Stimulated activated CD8-positive, alpha-beta memory T cell treated with anti-CD3 and anti-CD28 coated beads, Interleukin-15, amount 100 ng/mL, for 24 hours (primary cell): ENCODE results near the gene ASTN2.

Source experiments
- DNase-seq: peaks from one replicate; pipeline ENCODE4 v3.0.0-alpha.2; 2020; ENCODE audit warnings: low read depth

The ASTN2 gene

DNA sequence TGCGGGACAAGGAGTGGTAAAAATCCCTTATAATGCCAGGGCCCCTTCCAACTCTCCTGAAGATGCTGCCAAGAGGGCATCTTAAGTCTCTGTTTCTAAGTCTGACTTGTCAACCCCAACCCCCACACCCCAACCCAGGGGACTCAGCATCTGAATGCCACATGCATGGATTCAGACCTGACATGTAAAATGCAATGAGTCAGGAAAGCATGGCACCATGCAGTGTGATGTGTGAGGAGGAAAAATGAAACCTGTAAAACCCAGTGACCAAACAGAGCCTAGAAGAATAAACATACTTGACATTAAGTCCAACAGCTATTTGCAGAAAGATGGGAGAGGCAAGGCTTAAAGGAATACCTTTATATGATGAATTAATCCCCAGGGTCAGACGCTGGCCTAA lies 112.4 kb downstream of the ASTN2 start:
- no peak for DNase-seq

DNA sequence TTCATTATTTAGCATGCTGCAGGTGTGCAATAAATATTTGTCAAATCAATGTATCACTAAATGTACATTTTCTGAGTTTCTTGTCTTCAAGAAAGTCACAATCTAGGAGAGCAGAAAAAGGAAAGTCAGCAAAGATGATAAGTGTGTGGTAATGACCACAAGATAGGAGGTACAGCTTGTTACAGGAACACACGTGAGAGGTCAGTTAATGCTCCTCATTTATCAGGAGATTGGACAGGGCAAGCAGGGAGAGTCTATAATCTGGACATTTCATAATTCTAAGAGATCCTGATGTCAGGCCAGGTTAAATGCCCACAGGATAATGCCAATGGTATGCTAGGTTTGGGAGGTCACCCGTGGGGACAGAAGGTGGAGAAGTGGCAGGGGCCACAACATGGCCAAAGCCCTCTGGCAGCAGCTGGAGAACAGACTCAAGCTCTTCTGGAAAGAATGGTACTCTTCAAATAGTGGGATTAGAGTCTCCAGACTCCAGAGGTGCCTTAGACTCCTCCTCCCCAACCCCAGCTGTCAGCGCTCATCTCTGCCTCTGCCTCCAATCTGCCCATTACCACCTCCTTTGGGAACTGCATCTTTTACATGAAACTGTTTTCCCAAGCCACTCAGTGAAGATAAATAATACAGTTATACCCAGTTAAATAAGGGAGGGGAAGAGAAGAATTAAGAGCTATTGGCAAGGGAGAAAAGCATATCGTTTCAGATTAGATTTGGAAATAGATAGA lies 114.3 kb downstream of the ASTN2 start:
- no peak for DNase-seq

DNA sequence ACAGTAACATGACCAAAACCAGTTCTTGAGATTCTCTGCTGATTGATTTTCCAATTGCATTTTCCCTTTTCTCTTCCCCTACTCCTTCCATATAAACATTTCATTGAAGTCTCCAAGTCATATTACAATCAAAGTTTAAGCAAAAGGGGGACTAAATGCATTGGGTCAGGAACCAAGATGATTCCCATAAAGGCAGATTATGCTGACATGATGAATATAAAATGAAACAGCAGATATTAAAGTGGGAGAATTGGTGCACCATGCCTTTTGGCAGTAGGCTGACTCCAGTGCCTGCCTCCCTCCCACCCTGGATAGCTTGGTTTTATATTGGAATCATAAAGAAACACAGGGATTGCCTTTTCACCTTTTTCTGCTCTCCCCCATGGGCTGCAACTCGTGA lies 118.4 kb downstream of the ASTN2 start:
- no peak for DNase-seq

DNA sequence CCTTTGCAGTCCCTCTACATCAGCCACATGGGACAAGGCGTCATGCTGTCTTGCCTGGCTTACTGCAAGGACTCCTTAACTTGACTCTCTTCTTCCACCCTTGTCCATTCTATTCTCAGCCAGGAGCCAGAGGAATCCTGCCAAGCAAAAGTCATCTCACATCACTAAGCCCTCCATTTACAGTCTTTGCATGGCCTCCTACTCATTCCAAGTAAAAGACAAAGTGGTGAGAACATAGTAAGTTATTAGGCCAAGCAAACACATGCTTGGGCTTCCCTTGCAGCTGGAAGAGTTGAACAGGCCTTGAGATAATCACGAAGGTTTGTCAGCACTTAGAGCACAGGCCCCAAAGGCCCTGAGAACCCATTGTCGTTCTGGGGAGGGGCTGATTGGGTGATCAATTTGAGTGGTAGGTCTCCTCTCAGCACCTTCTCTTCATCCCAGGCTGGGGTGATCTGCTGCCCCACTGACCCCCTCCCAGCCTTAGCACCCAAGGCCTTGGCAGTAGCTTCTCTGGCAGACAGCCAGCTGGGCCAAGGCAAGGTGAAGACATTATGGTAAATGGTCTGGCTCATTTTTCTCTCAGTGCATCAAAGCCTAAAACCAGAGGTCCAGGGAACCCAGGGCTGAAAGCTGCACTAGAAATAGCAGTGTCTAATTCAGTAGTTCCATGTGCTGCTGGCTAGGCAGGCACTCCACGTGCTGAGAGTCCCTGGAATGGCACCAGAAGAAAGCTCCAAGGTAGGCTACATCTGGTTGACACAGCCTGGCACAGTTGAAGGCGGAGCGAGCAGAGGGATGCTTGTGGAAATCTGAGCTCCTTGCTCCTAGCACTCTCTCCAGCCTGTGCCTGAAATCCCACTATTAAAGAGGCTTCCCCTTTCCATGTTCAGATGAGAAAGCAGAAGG lies 121.4 kb downstream of the ASTN2 start:
- no peak for DNase-seq

DNA sequence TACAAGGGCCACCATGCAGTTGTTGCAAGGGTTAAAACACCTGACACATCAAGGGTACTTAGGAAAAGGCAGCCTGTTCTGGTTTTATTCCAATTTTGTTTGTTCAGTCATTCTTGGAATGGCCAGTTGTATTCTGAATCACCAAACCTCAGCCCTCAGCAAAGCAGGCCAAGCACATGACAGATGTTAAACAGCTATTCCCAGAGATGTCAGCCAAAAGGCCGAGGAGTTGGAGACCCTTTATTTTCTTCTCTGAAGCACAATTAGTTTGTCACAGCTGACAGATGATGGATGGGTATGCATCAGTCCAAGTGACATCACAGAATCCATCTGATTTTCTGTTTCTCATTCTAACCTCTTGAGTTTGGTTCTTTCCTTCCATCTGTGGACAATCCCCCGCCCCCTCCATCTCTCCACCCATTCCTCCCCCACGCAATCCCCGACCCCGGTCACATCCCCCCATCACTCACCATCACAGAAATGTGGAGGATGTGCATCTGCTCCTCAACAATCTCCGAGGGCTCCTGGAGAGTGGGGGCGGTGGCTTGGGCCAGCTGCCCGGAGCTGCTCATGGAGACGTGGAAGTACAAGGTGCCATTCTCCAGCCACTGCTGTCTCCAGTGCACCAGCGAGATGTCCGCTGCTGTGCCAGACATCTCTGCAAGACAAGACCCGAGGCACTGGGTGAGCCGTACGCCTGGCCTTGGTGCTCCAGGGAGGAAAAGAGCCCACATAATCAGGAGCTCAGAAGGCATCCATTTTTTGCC lies 123.8 kb downstream of the ASTN2 start:
- no peak for DNase-seq

DNA sequence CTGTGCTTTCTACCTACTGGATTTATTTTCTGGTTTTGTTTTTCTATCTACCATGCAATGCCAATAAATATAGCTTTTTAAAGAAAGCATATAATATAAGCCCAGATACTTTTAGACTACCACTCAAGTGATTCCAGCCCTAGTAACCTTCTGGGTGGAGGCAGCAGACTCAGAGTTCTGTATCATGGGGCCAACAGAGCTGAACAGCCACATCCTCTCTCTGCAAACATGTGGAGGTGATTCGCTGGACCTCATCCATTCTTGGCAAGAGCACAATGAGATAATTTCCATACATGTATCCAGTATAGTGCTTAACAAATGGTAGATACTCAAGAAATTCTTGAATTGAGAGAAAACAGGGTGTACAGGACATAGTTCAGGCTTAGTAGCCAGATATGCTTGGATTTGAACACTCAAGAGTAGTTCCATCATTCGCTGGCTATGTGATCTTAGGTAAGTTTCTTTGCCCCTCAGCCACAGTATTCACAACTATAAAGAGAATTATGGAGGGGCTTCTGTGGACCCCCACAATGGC lies 124.5 kb downstream of the ASTN2 start:
- DNase-seq = no peak

DNA sequence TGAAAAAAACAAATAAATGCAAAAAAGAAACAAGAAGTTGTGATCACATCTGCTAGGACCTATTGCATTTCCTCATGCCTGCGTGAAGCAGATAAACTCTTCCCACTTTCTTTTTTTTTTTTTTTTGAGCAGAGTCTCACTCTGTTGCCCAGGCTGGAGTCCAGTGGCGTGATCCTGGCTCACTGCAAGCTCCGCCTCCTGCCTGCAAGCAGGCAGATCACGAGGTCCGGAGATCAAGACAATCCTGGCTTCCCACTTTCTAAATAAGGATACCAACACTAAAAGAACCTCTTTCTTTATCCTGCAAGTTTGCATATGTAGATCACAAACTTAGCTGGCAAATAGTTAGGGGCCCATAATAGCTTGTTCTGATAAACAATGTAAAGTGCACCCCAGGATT lies 128.6 kb downstream of the ASTN2 start:
- no peak for DNase-seq

DNA sequence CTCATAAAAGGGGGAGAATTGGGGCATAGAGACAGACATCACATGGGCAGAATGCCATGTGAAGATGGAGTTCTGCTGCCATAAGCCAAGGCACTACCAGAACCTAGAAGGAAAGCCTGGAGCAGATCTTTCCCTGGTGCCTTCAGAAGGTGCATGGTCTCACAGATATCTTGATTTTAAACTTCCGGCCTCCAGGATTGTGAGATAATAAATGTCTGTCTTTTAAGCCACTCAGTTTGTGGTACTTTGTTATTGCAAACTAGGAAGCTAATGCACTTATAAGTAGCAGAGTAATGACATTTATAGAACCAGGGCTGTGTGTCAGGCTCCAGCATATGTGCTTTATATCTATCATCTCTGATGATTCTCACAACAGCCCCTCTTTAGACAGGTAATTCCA lies 130.4 kb downstream of the ASTN2 start:
- no peak for DNase-seq

DNA sequence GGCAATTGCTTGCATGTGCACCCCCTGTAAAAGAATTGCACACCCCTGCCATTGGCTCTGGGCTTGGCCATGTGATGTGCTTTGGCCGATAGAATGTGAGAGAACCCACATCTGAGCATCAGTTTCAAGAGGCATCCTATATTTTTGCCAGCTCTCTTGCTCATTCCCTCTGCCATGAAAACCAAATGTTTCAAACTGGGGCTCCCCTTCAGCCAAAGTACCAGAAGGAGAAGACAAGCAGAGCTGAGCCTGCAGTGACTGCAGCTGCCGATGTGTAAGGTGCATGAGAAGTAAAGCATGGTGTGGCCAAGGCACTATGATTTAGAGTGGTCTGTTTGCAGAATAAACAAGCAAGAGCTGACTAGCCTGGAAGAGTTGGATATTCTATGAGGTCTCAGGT lies 132.3 kb downstream of the ASTN2 start:
- no peak for DNase-seq

DNA sequence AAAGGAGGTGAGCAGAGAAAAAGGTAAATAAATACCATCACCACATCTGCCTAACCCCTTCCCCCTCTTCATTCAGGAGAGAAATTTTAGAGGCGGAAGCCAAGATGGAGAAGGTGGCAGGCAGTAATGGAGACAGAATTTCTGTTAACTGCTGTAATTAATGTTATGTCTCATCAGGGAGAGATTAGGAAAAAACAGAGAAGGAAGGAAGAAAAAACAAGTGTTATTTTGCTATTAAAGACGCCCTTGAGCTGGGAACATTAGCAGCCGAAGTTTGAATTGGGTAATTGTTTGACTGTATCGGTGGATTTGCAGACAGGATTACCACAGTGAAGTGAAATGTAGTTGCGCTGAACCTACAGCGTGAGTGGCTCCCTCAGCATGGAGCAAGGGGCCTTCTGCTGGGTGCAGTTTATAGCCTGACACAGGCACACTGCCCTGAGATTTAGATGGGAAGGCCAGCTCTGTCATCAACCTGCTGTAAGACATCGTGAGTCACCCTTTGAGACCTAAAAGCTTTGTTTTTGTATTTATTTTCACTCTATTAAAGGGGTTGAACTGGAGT lies 136.3 kb downstream of the ASTN2 start:
- no peak for DNase-seq

DNA sequence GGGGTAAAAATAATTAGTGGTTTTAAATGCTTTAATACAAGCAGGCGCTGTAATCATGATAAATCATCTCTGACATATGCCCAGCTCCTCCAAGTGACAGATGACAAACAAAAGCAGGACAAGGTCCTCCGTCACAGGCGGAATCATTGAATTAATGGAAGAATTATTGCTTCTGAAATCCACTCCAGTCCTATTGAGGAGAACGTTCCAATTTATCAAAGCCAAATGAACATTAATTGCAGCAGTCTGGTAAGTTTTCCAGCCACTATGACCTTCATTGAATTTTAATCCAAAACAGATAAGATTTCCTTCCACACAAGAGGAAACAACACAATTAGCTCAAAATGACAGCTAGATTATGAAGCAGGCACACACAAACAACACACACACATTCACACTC lies 136.8 kb downstream of the ASTN2 start:
- no peak for DNase-seq

DNA sequence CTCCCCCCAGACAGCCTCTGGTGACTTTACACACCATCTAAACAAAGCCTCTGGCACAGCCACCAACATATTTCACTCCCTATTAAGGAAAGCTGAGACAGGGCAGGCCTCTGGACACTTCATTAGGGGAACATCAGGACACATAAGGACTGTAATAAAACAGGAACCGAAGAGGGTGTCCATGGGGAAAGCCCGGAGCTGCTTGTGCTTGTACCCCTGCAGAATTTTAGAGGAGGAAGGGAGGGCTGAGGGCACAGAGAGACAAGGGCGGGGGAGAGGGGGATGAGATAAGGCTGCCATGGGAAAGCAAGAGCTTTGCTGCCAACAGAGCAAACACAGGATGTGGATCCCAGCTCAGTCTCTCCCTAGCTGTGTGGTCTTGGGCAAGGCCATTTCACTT lies 138.4 kb downstream of the ASTN2 start:
- no peak for DNase-seq

DNA sequence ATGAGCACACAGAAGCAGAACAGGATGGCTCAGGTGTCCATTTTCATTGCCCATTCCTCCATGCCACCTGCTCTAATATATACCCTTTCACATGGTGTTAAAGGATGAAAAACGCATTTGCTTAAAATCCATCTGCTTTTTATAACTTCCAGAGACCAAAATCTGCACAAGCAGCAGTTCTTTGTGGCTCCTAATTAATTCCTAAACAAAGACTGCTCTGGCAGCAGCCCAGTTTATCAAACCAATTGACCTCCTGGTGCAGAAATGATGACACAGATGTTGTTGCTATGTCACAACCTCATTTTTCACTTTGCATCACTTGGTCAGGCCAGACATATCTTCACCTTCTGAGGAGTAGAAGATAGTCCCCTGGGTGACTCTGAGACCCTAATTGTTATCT lies 141.2 kb downstream of the ASTN2 start:
- DNase-seq = no peak

DNA sequence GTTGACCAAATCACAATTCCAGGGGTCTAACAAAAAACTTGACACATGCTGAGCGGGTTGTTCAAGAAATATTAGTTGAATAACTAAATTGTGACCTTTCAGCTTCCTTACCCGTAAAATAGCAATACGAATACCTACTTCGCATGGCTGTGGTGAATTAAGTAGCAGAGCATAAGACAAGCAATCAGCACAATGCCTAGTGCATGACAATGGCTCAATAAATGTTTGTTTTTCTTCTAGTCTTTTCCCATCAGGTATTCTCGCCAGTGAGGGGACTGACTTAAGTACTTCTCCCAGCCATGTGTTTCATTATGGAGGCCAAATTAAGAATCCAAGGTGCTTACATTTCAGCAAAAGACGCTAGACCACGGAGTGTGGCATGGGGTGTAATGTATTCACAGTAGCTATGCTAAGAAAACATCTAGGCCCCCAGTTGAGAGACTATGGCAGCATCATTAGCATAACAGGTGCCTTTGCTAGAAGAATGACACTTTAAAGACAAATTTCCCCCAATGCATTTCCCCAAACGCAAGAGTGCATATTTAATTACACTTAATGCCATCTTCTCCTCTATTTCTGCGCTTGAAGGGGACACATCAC lies 145.9 kb downstream of the ASTN2 start:
- DNase-seq = no peak

DNA sequence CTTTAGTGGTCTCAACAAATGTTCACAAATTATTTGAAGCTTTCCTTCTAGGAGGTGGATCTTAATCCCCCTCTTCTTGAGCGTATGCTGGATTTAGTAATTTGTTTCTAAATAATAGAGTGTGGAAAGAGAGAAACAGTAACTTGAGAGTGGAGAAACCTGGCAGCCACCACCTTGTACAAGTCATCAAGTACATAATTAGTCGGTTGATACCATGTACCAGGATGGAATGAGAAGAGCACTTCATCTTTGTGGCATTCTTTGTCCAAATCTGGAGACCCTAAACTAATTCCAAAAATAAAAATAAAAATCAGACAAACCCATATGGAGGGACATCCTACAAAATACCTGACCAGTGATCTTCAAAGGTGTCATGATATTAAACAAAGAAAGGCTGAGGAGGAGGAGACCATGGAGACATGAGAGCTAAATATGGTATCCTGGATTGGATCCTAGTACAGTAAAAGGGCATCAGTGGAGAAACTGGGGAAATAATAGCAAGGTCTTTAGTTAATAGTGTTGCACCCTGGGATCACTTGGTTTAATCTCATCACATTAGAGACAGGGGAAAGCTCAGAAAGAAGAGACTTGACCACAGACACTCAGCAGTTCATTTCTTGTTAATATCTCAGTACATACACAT lies 147.9 kb downstream of the ASTN2 start:
- DNase-seq = no peak

DNA sequence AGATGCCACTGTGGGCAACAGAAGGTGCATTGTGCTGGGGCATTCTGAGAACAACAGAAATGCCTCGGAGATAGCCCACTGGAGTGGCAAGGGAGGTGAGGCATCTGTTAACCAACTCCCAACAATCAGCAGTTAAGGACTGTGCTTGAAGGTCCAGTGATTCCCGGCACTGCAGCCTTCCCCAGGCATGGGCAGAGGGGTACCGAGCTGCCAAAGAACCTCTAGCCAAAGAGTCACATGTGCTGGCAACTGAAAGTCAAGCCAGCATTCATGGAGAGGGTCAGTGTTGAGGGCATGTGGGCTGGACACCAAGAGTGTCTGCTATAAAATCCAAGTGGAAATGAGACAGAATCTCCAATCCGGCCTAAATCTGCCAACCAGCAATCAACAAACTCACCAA lies 149.6 kb downstream of the ASTN2 start:
- no peak for DNase-seq

DNA sequence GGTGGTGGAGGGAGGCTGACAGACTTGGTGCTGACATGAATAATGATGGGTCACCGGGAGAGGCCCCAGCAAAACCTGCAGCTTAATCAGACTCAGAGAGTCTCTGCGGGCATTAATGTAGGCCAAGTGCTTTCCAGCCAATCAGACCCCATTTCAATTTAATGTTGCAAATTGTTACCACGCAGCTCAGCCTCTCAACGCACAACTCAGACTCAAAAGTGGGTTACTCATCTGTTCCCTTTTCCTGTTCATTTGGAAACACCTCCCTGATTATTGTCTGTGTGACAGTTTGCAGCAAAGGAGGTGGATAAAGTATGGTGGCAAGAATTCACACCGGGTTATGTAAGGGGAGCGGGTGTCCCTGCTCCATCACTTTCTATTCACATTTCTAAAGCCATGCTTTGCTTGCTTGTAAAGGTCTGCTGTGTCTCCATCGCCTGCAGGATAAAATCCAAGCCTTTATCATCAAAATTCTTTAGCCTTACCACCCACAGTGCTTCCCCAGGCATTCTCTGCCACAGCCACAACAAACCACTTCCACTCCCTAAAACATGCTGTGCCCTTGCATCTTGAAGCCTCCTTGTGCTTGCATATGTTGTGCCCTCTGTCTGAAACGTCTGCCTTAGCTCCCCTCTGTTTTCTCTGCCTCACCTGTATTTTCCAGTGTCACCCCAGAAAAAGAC lies 156.5 kb downstream of the ASTN2 start:
- DNase-seq = no peak

DNA sequence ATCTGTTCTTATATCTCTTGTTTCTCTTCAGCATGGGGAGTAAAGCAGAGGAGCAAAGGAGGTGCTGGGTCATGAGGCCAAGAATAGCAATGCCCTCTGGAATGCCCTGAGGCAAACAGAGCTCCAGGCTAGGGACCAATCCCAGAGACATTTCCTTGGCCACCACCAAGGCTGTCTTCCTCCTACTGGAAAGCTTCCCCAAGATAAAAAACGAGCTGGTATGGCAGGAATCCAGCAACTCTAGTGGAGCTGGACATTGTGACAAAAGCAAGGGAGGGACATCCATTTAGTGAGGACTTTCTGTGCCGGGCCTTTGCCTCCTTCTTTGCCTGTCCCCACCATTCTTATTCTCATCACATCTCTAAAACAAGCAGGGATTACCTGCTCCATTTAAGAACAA lies 161.6 kb downstream of the ASTN2 start:
- DNase-seq = no peak

DNA sequence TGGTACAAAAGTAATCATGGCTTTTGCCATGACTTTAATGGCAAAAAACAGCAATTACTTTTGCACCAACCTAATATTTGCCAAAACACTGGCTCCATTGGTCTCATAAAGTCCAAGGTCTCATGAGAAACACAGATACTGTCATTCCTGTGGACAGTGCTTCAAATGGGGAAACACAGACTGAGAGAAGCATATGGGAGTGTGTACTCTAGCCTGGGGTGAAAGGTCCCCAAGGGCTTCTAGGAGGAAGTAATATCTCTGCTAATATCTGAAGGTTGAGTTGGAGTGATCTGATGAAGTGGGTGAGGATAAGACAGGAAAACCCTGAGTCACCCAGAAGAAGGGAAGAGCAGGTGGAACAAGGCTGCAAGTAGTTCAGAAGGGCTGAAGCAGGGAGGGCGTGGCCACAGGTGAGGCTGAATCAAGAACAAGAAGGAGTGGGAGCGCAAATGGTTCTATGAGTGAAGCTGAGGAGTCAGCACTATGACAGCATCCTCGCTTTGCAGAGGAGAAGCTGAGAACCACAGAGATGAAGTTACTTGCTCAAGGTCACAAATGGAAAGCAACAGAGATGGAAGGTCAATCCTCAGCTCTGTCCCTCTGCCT lies 164.1 kb downstream of the ASTN2 start:
- DNase-seq = no peak

DNA sequence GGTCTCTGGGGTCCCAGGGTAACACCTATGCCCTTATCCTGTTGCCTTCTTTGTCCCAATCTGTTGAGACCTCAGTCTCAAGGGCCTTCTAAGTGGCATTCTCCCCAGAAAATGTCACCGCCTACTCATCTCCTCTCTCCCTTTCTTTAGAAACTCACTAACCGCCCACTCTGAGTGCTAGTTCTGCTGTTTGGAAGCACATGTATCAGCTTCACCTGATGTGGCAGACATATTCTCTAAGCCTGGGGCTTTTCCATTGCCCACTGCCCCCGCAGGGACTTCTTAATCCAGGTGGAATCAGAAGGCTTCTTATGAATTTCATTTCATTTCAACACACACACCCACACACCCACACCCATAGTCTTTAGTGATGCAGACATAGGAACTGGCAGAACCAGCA lies 165.1 kb downstream of the ASTN2 start:
- no peak for DNase-seq
